RPMI7951 (cell line): ENCODE measurements around the gene STUM. TPM values are rescaled to one million over a fixed set of nuclear protein-coding genes. Genes with fewer than 3 reads are reported as not detected.

Experiments
- DNase-seq: peaks from one replicate; pipeline ENCODE4 v3.0.0-alpha.2; 2012; ENCODE audit warnings: low read depth
- total RNA-seq: library from RNA; depleted of rRNA; stranded (reverse); fragments of >200 nt; shearing (Covaris generic); gene quantifications from 2 replicates; pipeline ENCODE4 v1.2.3, GENCODE V29; 2014; rRNA removed

STUM gene
- total RNA-seq, 1 experiment from 2014 or later = not detected

GRCh38 chr1:226652613-226653012, 104.0 kb downstream of the STUM start:
- no peak for DNase-seq

- no peak for DNase-seq
Observed at GRCh38 chr1:226653311-226653921, 104.9 kb downstream of the STUM start.

GRCh38 chr1:226654046-226654667, 105.6 kb downstream of the STUM start:
- DNase-seq = peak; percentile 45

- DNase-seq = no peak
Observed at GRCh38 chr1:226654668-226655055, 106.1 kb downstream of the STUM start.

GRCh38 chr1:226655251-226656163, 106.9 kb downstream of the STUM start:
- DNase-seq = no peak

- DNase-seq = no peak
Observed at GRCh38 chr1:226656201-226656600, 107.6 kb downstream of the STUM start.

- DNase-seq = peak; percentile 79
Observed at GRCh38 chr1:226656601-226657277, 108.2 kb downstream of the STUM start.

GRCh38 chr1:226657895-226658545, 109.5 kb downstream of the STUM start:
- no peak for DNase-seq

GRCh38 chr1:226658546-226659125, 110.1 kb downstream of the STUM start:
- no peak for DNase-seq

Other genes starting within 250 kb of the STUM start
- 17.5 and 22.7 TPM in 2 replicates for gene LIN9, start 239.6 kb upstream of the STUM start, total RNA-seq
- gene PARP1, start 140.7 kb upstream of the STUM start, total RNA-seq = 128 and 152 TPM in 2 replicates
- 2.5 and 3.8 TPM in 2 replicates for gene ITPKB, start 190.5 kb downstream of the STUM start, total RNA-seq